ENCODE data around the gene TMEM72. TPM values are rescaled to one million over a fixed set of nuclear protein-coding genes. Genes with fewer than 3 reads are reported as not detected.

TMEM72 gene
- total RNA-seq, 1 experiment from 2014 or later, result not detected

- DNase-seq (ENCODE audit: low spot score), result no peak
Observed at GRCh38 chr10:44889834-44890233, 21.3 kb upstream of the TMEM72 start.

- DNase-seq (ENCODE audit: low spot score), result no peak
Observed at GRCh38 chr10:44890696-44891563, 20.2 kb upstream of the TMEM72 start.

- no peak for DNase-seq (ENCODE audit: low spot score)
Observed at GRCh38 chr10:44891721-44892120, 19.4 kb upstream of the TMEM72 start.

- DNase-seq (ENCODE audit: low spot score), result no peak
Observed at GRCh38 chr10:44893604-44894468, 17.3 kb upstream of the TMEM72 start.

- DNase-seq (ENCODE audit: low spot score), result no peak
Observed at GRCh38 chr10:44894691-44895090, 16.4 kb upstream of the TMEM72 start.

GRCh38 chr10:44895280-44895679 lies 15.9 kb upstream of the TMEM72 start:
- no peak for DNase-seq (ENCODE audit: low spot score)

GRCh38 chr10:44897049-44897448 lies 14.1 kb upstream of the TMEM72 start:
- DNase-seq (ENCODE audit: low spot score), result no peak

- DNase-seq (ENCODE audit: low spot score), result no peak
Observed at GRCh38 chr10:44898665-44899064, 12.5 kb upstream of the TMEM72 start.

- no peak for DNase-seq (ENCODE audit: low spot score)
Observed at GRCh38 chr10:44899450-44900080, 11.6 kb upstream of the TMEM72 start.

- DNase-seq (ENCODE audit: low spot score), result peak; percentile 26
Observed at GRCh38 chr10:44902941-44903545, 8.1 kb upstream of the TMEM72 start.

- DNase-seq (ENCODE audit: low spot score), result no peak
Observed at GRCh38 chr10:44906486-44906885, 4.7 kb upstream of the TMEM72 start.

GRCh38 chr10:44907556-44907955 lies 3.6 kb upstream of the TMEM72 start:
- no peak for DNase-seq (ENCODE audit: low spot score)

GRCh38 chr10:44908066-44908749 lies 2.9 kb upstream of the TMEM72 start:
- no peak for DNase-seq (ENCODE audit: low spot score)

- DNase-seq (ENCODE audit: low spot score), result no peak
Observed at GRCh38 chr10:44908936-44909630, 2.1 kb upstream of the TMEM72 start.

- DNase-seq (ENCODE audit: low spot score), result no peak
Observed at GRCh38 chr10:44909910-44910309, 1.2 kb upstream of the TMEM72 start.

- no peak for DNase-seq (ENCODE audit: low spot score)
Observed at GRCh38 chr10:44910602-44911001, 535 bp upstream of the TMEM72 start.

- no peak for DNase-seq (ENCODE audit: low spot score)
Observed at GRCh38 chr10:44911951-44912350, 814 bp downstream of the TMEM72 start.

GRCh38 chr10:44913350-44914081 lies 2.4 kb downstream of the TMEM72 start:
- no peak for DNase-seq (ENCODE audit: low spot score)

GRCh38 chr10:44914891-44915290 lies 3.8 kb downstream of the TMEM72 start:
- no peak for DNase-seq (ENCODE audit: low spot score)

- no peak for DNase-seq (ENCODE audit: low spot score)
Observed at GRCh38 chr10:44916429-44916828, 5.3 kb downstream of the TMEM72 start.

Measured in A172 (cell line).